ENCODE results near the gene HTR2A.

Gene HTR2A

GRCh38 chr13:46926916-46927590, 30.2 kb upstream of the HTR2A start:
- Histone ChIP-seq H3F3A (ENCODE audit: insufficient read depth) (no peaks in the 10 kb centered on the region), H2AFZ (ENCODE audit: low read depth, low read length, severe bottlenecking) (no peak overlapping the region), H3K4me3 (ENCODE audit: insufficient read depth, low read length, poor library complexity, severe bottlenecking) (no peak overlapping the region), H3K9me3 (ENCODE audit: insufficient read depth, low read length) (peaks cover 6% of the 10 kb centered on the region; the same call in 1 of the 2 replicates), H3K79me2 (ENCODE audit: insufficient read depth, low read length) (no peaks in the 10 kb centered on the region), H3K36me3 (ENCODE audit: low read length) (no peaks in the 10 kb centered on the region), H3K9me2 (replicated peaks; ENCODE audit: insufficient read depth, low read length) (no peaks in the 10 kb centered on the region), H4K20me1 (ENCODE audit: low read depth, low read length) (no peaks in the 10 kb centered on the region), H3K4me2 (ENCODE audit: low read depth, low read length, poor library complexity, severe bottlenecking) (no peak overlapping the region), H3K9ac (ENCODE audit: low read length) (no peak overlapping the region), H3K27me3 (ENCODE audit: low read length) (no peaks in the 10 kb centered on the region), H3K27ac (ENCODE audit: low read depth, low read length) (no peak overlapping the region)
- no peak for TF ChIP-seq CTCF (IDR thresholded peaks at IDR 0.05; ENCODE audit: insufficient read depth, low read length, poor library complexity, severe bottlenecking)
- TF ChIP-seq EZH2phosphoT487 (conservative IDR thresholded peaks at IDR 0.05; ENCODE audit: low read length): no peak

- H4K20me1 ChIP-seq (ENCODE audit: low read depth, low read length): no peaks in the 10 kb centered on the region
- H3K36me3 ChIP-seq (ENCODE audit: low read length): no peaks in the 10 kb centered on the region
- H3K27ac ChIP-seq (ENCODE audit: low read depth, low read length): no peak overlapping the region
- H3K9ac ChIP-seq (ENCODE audit: low read length): no peak overlapping the region
- no peaks in the 10 kb centered on the region for H3K27me3 ChIP-seq (ENCODE audit: low read length)
- H3K79me2 ChIP-seq (ENCODE audit: insufficient read depth, low read length): no peaks in the 10 kb centered on the region
- TF ChIP-seq CTCF (IDR thresholded peaks at IDR 0.05; ENCODE audit: insufficient read depth, low read length, poor library complexity, severe bottlenecking) (no peak), EZH2phosphoT487 (conservative IDR thresholded peaks at IDR 0.05; ENCODE audit: low read length) (no peak)
- H3K4me2 ChIP-seq (ENCODE audit: low read depth, low read length, poor library complexity, severe bottlenecking): no peak overlapping the region
- H3K9me2 ChIP-seq (replicated peaks; ENCODE audit: insufficient read depth, low read length): no peaks in the 10 kb centered on the region
- no peak overlapping the region for H3K4me3 ChIP-seq (ENCODE audit: insufficient read depth, low read length, poor library complexity, severe bottlenecking)
- no peak overlapping the region for H2AFZ ChIP-seq (ENCODE audit: low read depth, low read length, severe bottlenecking)
- H3F3A ChIP-seq (ENCODE audit: insufficient read depth): no peaks in the 10 kb centered on the region
- H3K9me3 ChIP-seq (ENCODE audit: insufficient read depth, low read length): no peaks in the 10 kb centered on the region
Observed at GRCh38 chr13:46925486-46925885, 28.6 kb upstream of the HTR2A start.

- TF ChIP-seq EZH2phosphoT487 (conservative IDR thresholded peaks at IDR 0.05; ENCODE audit: low read length): no peak
- TF ChIP-seq CTCF (IDR thresholded peaks at IDR 0.05; ENCODE audit: insufficient read depth, low read length, poor library complexity, severe bottlenecking): no peak
Observed at GRCh38 chr13:46914341-46914740, 17.5 kb upstream of the HTR2A start.

More at GRCh38 chr13:46914341-46914740, 17.5 kb upstream of the HTR2A start:
- no peaks in the 10 kb centered on the region for H3K36me3 ChIP-seq (ENCODE audit: low read length)
- no peaks in the 10 kb centered on the region for H3K9me3 ChIP-seq (ENCODE audit: insufficient read depth, low read length)
- H3F3A ChIP-seq (ENCODE audit: insufficient read depth): no peaks in the 10 kb centered on the region
- H3K27me3 ChIP-seq (ENCODE audit: low read length): no peaks in the 10 kb centered on the region
- H4K20me1 ChIP-seq (ENCODE audit: low read depth, low read length): no peaks in the 10 kb centered on the region
- H3K9me2 ChIP-seq (replicated peaks; ENCODE audit: insufficient read depth, low read length): no peaks in the 10 kb centered on the region; the same call in 1 of the 2 replicates
- H3K4me3 ChIP-seq (ENCODE audit: insufficient read depth, low read length, poor library complexity, severe bottlenecking): no peak overlapping the region
- no peak overlapping the region for H2AFZ ChIP-seq (ENCODE audit: low read depth, low read length, severe bottlenecking)
- H3K27ac ChIP-seq (ENCODE audit: low read depth, low read length): no peak overlapping the region
- H3K79me2 ChIP-seq (ENCODE audit: insufficient read depth, low read length): no peaks in the 10 kb centered on the region
- H3K4me2 ChIP-seq (ENCODE audit: low read depth, low read length, poor library complexity, severe bottlenecking): no peak overlapping the region
- H3K9ac ChIP-seq (ENCODE audit: low read length): no peak overlapping the region

Data from SU-DHL-6 (cell line).